SK-N-MC (cell line): ENCODE measurements around the gene FAM229A.

Experiments
- DNase-seq: peaks from one replicate; pipeline ENCODE4 v3.0.0-alpha.2; 2011; ENCODE audit warnings: low read depth, low spot score
- H3K27ac ChIP-seq: fragments of 200-600 bp; sonication (generic); 2 replicates; pipeline ENCODE4 v1.5.1; 2016; ENCODE audit warnings: mixed run types
- H3K36me3 ChIP-seq: fragments of 200-600 bp; sonication (generic); 2 replicates; pipeline ENCODE4 v1.6.1; 2017; ENCODE audit warnings: antibody characterized with exemption, low read length, mixed read lengths; ENCODE audit not compliant: insufficient read depth
- H3K4me3 ChIP-seq: fragments of 200-600 bp; sonication (generic); 2 replicates; pipeline ENCODE4 v1.5.1; 2016
- H3K9ac ChIP-seq: fragments of 200-600 bp; sonication (generic); 2 replicates; pipeline ENCODE4 v1.8.0; 2017; ENCODE audit warnings: mixed run types, mixed read lengths; ENCODE audit not compliant: insufficient read length
- H3K9me3 ChIP-seq: fragments of 200-600 bp; sonication (generic); 2 replicates; pipeline ENCODE4 v1.6.1; 2017; ENCODE audit warnings: low read depth, mild to moderate bottlenecking, antibody characterized with exemption, low read length, moderate library complexity, mixed read lengths
- EZH2 ChIP-seq: fragments of 200-600 bp; sonication (generic); IDR thresholded peaks from one replicate; pipeline ENCODE4 v1.6.1; 2017; ENCODE audit warnings: antibody characterized with exemption
- FOXP2 ChIP-seq: optimal IDR thresholded peaks from 2 replicates; pipeline ENCODE3; 2011; ENCODE audit warnings: mild to moderate bottlenecking, moderate library complexity; ENCODE audit not compliant: insufficient read depth; ENCODE audit errors: extremely low read length, control extremely low read depth
- POLR2AphosphoS5 ChIP-seq: IDR thresholded peaks from 2 replicates; pipeline ENCODE4 v1.6.1; 2012; ENCODE audit warnings: mild to moderate bottlenecking, low read depth, low read length, borderline replicate concordance

Gene FAM229A

DNA sequence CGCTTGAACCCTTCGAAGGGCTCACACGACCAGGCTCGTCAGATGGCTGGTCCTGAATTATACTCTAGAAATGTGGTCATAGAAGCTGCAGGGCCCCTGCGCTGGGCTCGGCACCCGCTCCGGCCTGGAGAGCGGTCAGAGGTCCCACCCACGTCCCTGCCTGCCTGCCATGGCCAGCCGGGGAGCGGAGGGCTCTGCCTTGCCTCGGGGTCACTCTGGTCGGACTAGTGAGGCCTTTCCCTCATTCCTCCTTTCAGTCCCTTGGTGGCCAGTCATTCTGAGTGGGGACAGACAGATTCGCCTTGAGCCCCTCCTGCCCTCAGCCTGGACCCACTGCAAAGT lies 25.7 kb downstream of the FAM229A start:
- Histone ChIP-seq H3K4me3 (peak overlapping the region; percentile 83), H3K36me3 (peaks cover 35% of the 10 kb centered on the region), H3K9me3 (no peaks in the 10 kb centered on the region), H3K9ac (no peak overlapping the region), H3K27ac (no peak overlapping the region)
- DNase-seq, result no peak
- TF ChIP-seq EZH2, result no peak
- no peak for TF ChIP-seq POLR2AphosphoS5
- TF ChIP-seq FOXP2, result no peak

DNA sequence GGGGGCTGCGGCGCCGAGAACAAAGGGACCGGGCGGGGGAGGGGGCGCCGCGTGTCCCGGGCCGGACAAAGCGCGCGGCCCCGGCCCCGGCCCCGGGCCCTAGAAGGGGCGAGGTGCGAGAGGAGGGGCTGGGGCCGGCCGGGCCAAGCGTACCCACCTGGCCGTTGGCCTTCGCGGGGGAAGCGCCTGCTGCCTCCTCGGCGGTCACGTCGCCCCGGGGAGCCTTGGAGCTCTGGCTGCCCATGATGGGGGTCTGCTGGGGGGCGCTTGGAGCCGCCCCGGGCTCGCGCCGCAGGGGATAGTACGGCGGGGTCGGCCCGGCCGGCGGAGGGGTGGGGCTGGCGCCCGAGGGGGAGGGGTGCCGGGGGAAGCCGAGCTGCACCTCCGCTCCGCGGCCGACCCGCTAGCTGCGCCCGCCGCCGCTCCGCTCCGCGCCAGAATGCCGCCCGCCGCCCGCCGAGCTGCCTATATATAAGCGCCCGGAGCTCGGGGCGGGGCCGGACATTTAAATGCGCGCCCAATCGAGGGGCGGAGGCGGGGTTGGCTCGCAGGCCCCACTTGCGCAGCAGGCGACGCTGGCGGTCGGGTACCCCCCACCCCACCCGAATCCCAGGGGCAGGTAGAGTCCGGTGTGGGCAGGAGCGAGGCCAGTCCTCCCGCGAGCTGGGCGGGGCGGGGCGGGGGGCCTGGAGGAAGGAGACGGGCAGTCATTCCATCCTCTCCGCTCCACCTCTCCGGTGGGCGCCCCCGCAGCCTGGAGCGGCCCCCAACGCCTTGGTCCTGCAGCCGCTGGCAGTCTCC lies 26.3 kb downstream of the FAM229A start, which contains the start of gene MARCKSL1:
MARCKSL1 (minus strand) TSS at position 444 of the 801 bp plus-strand sequence; CDS start at position 244, 200 bp downstream.
- Histone ChIP-seq H3K36me3 (peaks cover 41% of the 10 kb centered on the region), H3K9ac (peak within 1 kb of the TSS; percentile 95), H3K4me3 (peak within 1 kb of the TSS; percentile 83), H3K27ac (peak within 1 kb of the TSS; percentile 84), H3K9me3 (no peaks in the 10 kb centered on the region)
- no peak for DNase-seq
- TF ChIP-seq EZH2 (no peak), FOXP2 (no peak), POLR2AphosphoS5 (peak; percentile 95)

DNA sequence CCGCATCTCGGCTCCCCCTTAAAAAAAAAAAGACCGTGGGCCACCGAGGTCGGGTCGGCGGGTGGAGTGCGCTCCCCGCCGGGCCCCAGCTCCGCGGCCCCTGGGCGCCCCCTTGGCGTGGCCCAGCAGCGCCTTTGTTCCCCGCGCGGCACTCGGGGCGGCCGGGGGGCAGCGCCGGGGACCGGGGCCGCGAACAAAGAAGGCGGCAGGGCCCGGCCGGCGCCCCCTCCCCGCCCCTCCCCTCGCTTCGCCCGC lies 26.8 kb downstream of the FAM229A start:
- Histone ChIP-seq H3K9ac (peak overlapping the region; percentile 95), H3K36me3 (peaks cover 46% of the 10 kb centered on the region), H3K4me3 (peak overlapping the region; percentile 83), H3K9me3 (no peaks in the 10 kb centered on the region), H3K27ac (peak overlapping the region; percentile 84)
- DNase-seq, result no peak
- TF ChIP-seq EZH2, result no peak
- TF ChIP-seq POLR2AphosphoS5, result no peak
- TF ChIP-seq FOXP2, result no peak

DNA sequence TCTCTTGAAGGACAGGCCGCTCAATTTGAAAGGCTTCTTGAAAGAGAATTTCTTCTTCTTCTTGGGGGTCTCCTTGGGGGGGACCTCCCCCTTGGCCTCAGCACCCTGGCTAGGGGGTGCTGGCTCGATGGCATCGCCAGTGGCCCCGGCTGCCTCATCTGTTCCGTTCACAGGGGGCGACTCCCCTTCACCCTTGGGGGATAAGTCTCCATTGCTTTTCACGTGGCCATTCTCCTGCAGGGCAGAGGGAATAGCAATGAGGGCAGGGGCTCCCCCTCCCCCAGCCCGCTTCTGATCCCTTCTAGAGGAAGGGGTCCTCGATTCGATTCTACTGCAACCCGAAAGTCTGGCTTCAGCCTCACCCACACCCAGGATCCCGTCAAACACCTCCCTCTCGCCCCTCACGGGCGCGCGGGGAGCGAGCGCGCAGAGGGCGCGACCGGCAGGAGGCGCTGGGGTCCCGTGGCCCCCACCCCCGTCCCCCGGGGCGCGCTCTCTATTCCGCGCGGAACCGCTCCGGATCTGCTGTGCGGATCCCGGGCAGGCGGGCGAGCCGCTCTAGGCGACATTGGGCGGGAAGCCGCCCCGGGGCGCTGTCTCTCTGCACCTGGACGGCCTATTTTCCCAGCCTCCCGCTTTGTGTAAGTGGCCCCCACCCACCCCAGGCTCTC lies 27.3 kb downstream of the FAM229A start:
- Histone ChIP-seq H3K4me3 (peak overlapping the region; percentile 83), H3K9ac (peak overlapping the region; percentile 95), H3K9me3 (no peaks in the 10 kb centered on the region), H3K36me3 (peaks cover 51% of the 10 kb centered on the region), H3K27ac (peak overlapping the region; percentile 84)
- TF ChIP-seq EZH2 (no peak), FOXP2 (no peak), POLR2AphosphoS5 (no peak; the same call in 1 of the 2 replicates)
- no peak for DNase-seq

DNA sequence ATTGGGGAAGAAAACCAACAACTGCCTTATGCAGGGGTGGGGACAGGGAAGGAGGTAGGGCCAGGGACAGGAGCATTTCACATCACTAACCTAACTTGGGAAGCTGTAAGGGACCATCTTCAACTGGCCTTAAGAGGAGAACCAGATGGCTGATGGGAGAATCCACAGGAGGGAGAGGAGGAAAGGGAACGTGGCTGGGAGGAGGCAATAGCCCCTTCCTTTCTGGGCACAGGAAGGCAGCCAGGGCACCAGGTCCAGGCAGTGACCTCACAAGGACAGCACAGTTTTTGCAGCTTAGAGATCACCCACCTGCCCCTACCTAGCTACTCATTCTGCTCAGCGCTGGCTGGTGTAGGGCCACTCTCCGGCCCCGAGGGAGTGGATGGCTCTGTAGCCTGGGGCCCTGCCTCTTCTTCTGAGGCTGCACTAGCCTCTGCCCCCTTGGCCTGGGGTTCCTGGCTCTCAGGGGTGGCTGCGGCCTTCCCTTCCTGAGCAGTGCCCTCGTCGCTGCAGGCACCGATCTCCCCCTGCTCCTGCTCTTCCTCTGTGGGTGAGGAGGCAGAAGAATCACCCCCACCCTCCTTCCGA lies 27.9 kb downstream of the FAM229A start:
- peak overlapping the region; percentile 84 for H3K27ac ChIP-seq

DNA sequence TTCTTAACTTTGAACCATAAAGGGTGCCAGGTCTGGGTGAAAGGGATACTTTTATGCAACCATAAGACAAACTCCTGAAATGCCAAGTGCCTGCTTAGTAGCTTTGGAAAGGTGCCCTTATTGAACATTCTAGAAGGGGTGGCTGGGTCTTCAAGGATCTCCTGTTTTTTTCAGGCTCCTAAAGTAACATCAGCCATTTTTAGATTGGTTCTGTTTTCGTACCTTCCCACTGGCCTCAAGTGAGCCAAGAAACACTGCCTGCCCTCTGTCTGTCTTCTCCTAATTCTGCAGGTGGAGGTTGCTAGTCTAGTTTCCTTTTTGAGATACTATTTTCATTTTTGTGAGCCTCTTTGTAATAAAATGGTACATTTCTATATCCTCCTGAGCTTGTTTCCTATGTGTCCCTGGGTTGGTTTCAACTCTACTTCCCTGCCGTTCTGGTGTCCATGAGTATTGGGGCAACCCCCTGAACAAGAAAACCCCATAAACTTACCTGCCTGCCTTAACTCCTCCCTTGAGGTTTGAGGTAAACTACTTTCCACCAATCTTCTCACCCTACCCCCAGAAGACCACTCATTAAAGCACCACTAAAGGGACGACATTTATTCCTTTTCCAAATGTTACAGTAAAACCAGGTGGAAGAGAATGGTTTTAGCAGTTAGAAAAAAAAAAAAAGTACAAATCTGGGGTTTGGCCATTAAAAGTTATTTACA lies 28.9 kb downstream of the FAM229A start:
- peaks cover 66% of the 10 kb centered on the region for H3K36me3 ChIP-seq
- no peak for TF ChIP-seq FOXP2
- TF ChIP-seq POLR2AphosphoS5, result no peak; the same call in 1 of the 2 replicates
- TF ChIP-seq EZH2, result no peak
- peak overlapping the region; percentile 53 for H3K27ac ChIP-seq
- H3K9ac ChIP-seq, result no peak overlapping the region
- no peaks in the 10 kb centered on the region for H3K9me3 ChIP-seq
- DNase-seq, result no peak
- peak overlapping the region; percentile 83 for H3K4me3 ChIP-seq

More for the DNA sequence above, 27.9 kb downstream of the FAM229A start:
- Histone ChIP-seq H3K9me3 (no peaks in the 10 kb centered on the region), H3K9ac (peak overlapping the region; percentile 95), H3K4me3 (peak overlapping the region; percentile 83), H3K36me3 (peaks cover 57% of the 10 kb centered on the region)
- TF ChIP-seq POLR2AphosphoS5 (peak; percentile 59; the same call in 1 of the 2 replicates), FOXP2 (no peak)
- DNase-seq, result no peak

DNA sequence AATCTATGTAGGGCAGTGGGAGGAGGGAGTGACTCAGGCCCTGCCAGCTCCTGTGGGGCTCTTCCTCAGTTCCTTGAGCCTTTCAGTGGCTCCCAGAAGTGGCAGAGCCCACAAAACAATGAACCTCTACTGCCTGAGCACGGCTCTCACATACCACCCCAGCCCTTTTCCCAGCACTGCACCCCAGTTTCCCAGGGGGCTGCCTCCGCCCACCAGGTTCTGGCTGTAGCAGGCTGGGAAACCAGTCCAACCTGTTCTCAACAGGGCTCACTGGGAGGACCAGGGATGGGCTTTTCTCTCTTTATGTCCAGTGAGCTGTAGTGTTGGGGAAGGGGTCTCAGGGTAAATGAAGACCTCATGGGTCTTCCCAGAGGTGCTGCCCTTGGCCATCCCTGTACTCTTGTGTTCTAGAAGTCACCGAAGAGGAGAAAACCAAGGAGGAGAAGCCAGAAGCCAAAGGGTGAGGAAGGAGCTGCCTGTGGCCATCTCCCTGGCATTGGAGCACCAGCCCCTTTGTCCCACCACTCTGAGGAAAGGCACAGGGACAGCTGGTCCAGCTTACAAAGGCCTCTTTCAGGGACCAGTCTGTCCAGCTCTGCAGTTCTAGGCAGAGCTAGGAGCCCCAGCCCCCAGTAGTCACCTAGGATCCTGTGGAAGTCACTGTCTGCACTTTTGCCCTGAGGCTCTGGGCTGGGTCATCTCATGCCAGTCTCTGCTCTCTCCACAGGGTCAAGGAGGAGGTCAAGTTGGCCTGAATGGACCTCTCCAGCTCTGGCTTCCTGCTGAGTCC lies 29.8 kb downstream of the FAM229A start:
- TF ChIP-seq EZH2 (no peak), POLR2AphosphoS5 (no peak; the same call in none of the 2 replicates), FOXP2 (no peak)
- Histone ChIP-seq H3K27ac (peak overlapping the region; percentile 62), H3K36me3 (peaks cover 74% of the 10 kb centered on the region)

More for the DNA sequence above, 29.8 kb downstream of the FAM229A start:
- Histone ChIP-seq H3K9ac (no peak overlapping the region), H3K4me3 (no peak overlapping the region), H3K9me3 (no peaks in the 10 kb centered on the region)
- no peak for DNase-seq
